Right atrium auricular region (tissue), 2 donors: Measurements from ENCODE around the gene KRTAP1-5. TPM values are rescaled to one million over a fixed set of nuclear protein-coding genes. Genes with fewer than 3 reads are reported as not detected.

Experiments used
- DNase-seq: peaks from one replicate; pipeline ENCODE4 v3.0.0-alpha.2; 2019; ENCODE audit warnings: low spot score
- H3K27ac ChIP-seq, 2 donors: fragments of 200-600 bp; sonication (generic); 1 replicate in 1 of 2; 2 replicates in 1 of 2; pipeline ENCODE4 v1.5.1; 2016 to 2019
- H3K27me3 ChIP-seq, 2 donors: fragments of 200-600 bp; sonication (generic); one replicate each; pipeline versions ENCODE4 v1.5.1 to v1.6.0; 2017 to 2019
- H3K36me3 ChIP-seq: fragments of 200-600 bp; sonication (generic); one replicate; pipeline ENCODE4 v1.5.1; 2016
- H3K4me1 ChIP-seq, 2 donors: fragments of 200-600 bp; sonication (generic); one replicate each; pipeline versions ENCODE4 v1.5.1 to v1.6.0; 2017 to 2019
- H3K4me3 ChIP-seq, 2 donors: fragments of 200-600 bp; sonication (generic); 1 replicate in 1 of 2; 2 replicates in 1 of 2; pipeline ENCODE4 v1.5.1; 2017 to 2019; ENCODE audit warnings: mild to moderate bottlenecking in 1 of 2, moderate library complexity in 1 of 2
- H3K9me3 ChIP-seq, 2 donors: fragments of 200-600 bp; sonication (generic); one replicate each; pipeline ENCODE4 v1.5.1; 2019
- total RNA-seq, 2 donors: library from RNA; depleted of rRNA; stranded (reverse); fragments of >200 nt; gene quantifications; one replicate each; pipeline ENCODE4 v1.1.0, GENCODE V29; 2016
- TF ChIP-seq, protein P1 (sequence below), 2 donors: fragments of 200-600 bp; sonication (generic); IDR thresholded peaks; one replicate each; pipeline ENCODE4 v1.5.1; 2019; ENCODE audit warnings: antibody characterized with exemption in 2 of 2

KRTAP1-5 gene, protein sequence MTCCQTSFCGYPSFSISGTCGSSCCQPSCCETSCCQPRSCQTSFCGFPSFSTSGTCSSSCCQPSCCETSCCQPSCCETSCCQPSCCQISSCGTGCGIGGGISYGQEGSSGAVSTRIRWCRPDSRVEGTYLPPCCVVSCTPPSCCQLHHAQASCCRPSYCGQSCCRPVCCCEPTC
- not detected for total RNA-seq

DNA sequence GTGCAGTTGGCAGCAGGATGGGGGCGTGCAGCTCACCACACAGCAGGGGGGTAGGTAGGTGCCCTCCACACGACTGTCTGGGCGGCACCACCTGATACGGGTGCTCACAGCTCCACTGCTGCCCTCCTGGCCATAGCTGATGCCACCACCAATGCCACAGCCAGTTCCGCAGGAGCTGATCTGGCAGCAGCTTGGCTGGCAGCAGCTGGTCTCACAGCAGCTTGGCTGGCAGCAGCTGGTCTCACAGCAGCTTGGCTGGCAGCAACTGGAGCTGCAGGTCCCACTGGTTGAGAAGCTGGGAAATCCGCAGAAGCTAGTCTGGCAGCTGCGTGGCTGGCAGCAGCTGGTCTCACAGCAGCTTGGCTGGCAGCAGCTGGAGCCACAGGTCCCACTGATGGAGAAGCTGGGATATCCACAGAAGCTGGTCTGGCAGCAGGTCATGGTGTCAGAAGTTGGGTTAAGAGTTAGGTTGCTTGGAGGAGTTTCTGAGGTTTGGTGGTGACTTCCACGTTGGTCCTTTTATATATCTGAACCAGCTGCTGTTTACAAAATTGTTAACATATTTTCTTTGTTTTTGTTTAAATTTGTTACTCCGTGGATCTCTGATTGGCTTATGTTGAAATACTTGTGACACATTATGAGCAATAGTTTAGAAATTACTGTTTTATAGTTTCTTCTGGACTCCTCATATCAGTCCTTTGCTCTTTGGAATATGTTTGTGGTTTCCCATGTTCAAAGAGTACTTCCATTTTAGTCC, at the start of gene KRTAP1-5:
Gene KRTAP1-5 (minus strand): TSS at position 494 of the 757 bp plus-strand sequence. CDS start 53 bp downstream, at position 441.
- Histone ChIP-seq H3K27me3 (no peaks in the 10 kb centered on the region), H3K9me3 (no peaks in the 10 kb centered on the region), H3K36me3 (no peaks in the 10 kb centered on the region), H3K4me1 (no peaks in the 10 kb centered on the region), H3K27ac (no peak within 1 kb of the TSS), H3K4me3 (no peak within 1 kb of the TSS)
- TF ChIP-seq, protein P1, sequence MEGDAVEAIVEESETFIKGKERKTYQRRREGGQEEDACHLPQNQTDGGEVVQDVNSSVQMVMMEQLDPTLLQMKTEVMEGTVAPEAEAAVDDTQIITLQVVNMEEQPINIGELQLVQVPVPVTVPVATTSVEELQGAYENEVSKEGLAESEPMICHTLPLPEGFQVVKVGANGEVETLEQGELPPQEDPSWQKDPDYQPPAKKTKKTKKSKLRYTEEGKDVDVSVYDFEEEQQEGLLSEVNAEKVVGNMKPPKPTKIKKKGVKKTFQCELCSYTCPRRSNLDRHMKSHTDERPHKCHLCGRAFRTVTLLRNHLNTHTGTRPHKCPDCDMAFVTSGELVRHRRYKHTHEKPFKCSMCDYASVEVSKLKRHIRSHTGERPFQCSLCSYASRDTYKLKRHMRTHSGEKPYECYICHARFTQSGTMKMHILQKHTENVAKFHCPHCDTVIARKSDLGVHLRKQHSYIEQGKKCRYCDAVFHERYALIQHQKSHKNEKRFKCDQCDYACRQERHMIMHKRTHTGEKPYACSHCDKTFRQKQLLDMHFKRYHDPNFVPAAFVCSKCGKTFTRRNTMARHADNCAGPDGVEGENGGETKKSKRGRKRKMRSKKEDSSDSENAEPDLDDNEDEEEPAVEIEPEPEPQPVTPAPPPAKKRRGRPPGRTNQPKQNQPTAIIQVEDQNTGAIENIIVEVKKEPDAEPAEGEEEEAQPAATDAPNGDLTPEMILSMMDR (IDR thresholded peaks at IDR 0.05), result no peak
- DNase-seq, result no peak

DNA sequence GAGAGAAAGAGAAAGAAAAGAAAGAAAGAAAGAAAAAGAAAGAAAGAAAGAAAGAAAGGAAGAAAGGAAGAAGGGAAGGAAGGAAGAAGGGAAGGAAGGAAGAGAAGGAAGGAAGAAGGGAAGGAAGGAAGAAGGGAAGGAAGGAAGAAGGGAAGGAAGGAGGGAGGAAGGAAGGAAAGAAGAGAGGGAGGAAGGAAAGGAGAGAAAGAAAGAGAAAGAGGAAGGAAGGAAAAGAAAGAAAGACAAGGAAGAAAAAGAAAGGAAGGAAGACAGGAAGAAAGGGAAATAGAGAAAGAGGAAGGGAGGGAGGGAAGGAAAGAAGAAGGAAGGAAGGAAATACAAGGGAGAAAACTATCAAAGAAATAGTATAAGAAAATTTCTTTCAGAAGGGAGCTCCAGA, 49.8 kb upstream of the KRTAP1-5 start:
- DNase-seq, result no peak
- H3K27ac ChIP-seq, result no peak overlapping the region
- TF ChIP-seq, protein P1 (IDR thresholded peaks at IDR 0.05), result no peak
- H3K4me1 ChIP-seq, result no peaks in the 10 kb centered on the region
- H3K4me3 ChIP-seq, result no peak overlapping the region
- H3K9me3 ChIP-seq, result no peaks in the 10 kb centered on the region
- H3K36me3 ChIP-seq, result no peaks in the 10 kb centered on the region
- no peaks in the 10 kb centered on the region for H3K27me3 ChIP-seq

DNA sequence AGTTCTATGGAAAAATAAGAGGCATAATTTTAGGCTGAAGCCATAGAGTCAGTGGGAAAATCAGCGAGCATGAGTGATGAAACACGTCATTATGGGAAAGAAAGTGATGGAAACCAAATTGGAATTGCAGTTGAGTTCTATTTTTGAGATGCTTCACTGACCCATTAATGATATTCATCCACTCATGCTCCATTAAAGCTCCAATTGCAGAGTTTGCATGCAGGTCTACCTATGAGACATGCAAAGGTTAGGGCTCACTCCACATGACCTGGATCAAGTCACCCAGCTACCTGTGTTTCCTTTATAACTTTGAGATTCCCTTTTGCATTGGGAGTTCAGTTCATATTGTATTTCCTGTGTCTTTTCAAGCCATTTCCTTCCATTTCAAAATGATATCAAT, 46.7 kb upstream of the KRTAP1-5 start:
- no peaks in the 10 kb centered on the region for H3K9me3 ChIP-seq
- TF ChIP-seq, protein P1 (IDR thresholded peaks at IDR 0.05), result no peak
- DNase-seq, result no peak
- no peak overlapping the region for H3K27ac ChIP-seq
- no peak overlapping the region for H3K4me3 ChIP-seq
- H3K4me1 ChIP-seq, result no peaks in the 10 kb centered on the region
- no peaks in the 10 kb centered on the region for H3K27me3 ChIP-seq
- H3K36me3 ChIP-seq, result no peaks in the 10 kb centered on the region

DNA sequence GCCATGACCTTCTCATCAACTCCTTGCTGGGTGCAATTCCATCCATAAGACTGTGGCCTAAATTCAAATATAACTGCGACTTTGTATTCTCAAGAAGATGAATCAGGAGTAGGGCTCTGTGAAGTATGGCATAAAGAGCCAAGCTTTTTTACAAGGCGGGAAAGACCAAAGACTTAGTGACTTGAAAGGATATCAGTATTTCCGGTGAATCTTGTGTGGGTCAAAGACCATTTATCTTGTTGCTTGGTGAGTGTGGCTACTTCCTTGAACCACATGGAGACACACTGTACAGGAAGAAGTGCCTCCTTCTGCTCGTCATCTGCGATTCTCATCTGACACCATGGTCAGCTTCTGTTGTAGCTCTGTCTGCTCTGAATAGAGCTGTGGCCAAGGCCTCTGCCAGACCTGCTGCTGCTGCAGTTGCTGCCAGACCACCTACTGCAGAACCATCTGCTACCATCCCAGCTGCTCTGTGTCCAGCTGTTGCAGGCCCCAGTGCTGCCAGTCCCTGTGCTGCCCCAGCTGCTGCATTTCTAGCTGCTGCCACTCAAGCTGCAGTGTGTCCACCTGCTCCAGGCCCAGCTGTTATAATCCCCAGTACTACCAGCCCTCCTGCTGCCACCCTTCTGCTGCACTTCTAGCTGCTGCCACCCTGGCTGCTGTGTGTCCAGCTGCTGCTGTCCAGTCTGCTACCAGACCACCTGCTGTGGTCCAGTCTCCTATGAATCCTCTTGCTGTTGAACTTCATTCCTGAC, 44.8 kb upstream of the KRTAP1-5 start:
- H3K36me3 ChIP-seq, result no peaks in the 10 kb centered on the region
- TF ChIP-seq, protein P1 (IDR thresholded peaks at IDR 0.05), result no peak
- DNase-seq, result no peak

DNA sequence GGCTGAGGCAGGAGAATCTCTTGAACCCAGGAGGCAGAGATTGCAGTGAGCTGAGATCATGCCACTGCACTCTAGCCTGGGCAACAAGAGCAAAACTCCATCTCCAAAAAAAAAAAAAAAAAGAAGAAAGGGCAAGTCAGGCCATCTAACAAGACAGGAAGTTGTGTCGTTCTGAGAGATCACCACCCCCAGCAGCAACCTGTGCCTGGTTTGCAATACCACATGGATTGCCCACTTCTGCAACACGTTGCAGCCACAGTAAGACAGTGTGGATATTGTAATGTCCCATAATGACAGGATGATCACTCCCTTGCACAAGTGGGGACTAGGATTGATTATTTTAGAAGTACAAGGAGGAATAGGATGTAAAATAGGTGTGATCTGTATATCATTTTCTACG, 42.0 kb upstream of the KRTAP1-5 start:
- H3K9me3 ChIP-seq, result no peaks in the 10 kb centered on the region
- DNase-seq, result no peak
- H3K36me3 ChIP-seq, result no peaks in the 10 kb centered on the region
- H3K4me3 ChIP-seq, result no peak overlapping the region
- no peaks in the 10 kb centered on the region for H3K4me1 ChIP-seq
- H3K27me3 ChIP-seq, result no peaks in the 10 kb centered on the region
- TF ChIP-seq, protein P1 (IDR thresholded peaks at IDR 0.05), result no peak
- H3K27ac ChIP-seq, result no peak overlapping the region

More for the DNA sequence above, 44.8 kb upstream of the KRTAP1-5 start:
- Histone ChIP-seq H3K9me3 (no peaks in the 10 kb centered on the region), H3K4me1 (no peaks in the 10 kb centered on the region), H3K27ac (no peak overlapping the region), H3K4me3 (no peak overlapping the region), H3K27me3 (no peaks in the 10 kb centered on the region)
